Middle frontal gyrus (tissue), 1 donor: ENCODE results near the gene ADAT3.

Experiments
- DNase-seq: peaks from one replicate; pipeline ENCODE4 v3.0.0-alpha.2; 2015; ENCODE audit warnings: low spot score; ENCODE audit errors: extremely low spot score

ADAT3 gene

GRCh38 chr19:1936916-1937610, 31.9 kb downstream of the ADAT3 start:
- no peak for DNase-seq

GRCh38 chr19:1938071-1938470, 32.9 kb downstream of the ADAT3 start:
- no peak for DNase-seq

- DNase-seq, result no peak
Measured at GRCh38 chr19:1941146-1942077, 36.2 kb downstream of the ADAT3 start, which contains the start of gene CSNK1G2. TSS of gene CSNK1G2 (plus strand) at chr19:1941172. CDS start at chr19:1969773, 28,601 bp downstream.

- no peak for DNase-seq
Measured at GRCh38 chr19:1942078-1942933, 37.1 kb downstream of the ADAT3 start.

- DNase-seq, result no peak
Measured at GRCh38 chr19:1942934-1943555, 37.8 kb downstream of the ADAT3 start.

- no peak for DNase-seq
Measured at GRCh38 chr19:1943661-1944087, 38.5 kb downstream of the ADAT3 start.

GRCh38 chr19:1944088-1944915, 39.1 kb downstream of the ADAT3 start:
- DNase-seq, result no peak

- no peak for DNase-seq
Measured at GRCh38 chr19:1944916-1945561, 39.8 kb downstream of the ADAT3 start.

GRCh38 chr19:1945899-1946298, 40.7 kb downstream of the ADAT3 start:
- no peak for DNase-seq

GRCh38 chr19:1947651-1948209, 42.5 kb downstream of the ADAT3 start:
- no peak for DNase-seq

GRCh38 chr19:1949304-1950101, 44.3 kb downstream of the ADAT3 start:
- DNase-seq, result no peak

GRCh38 chr19:1950640-1951039, 45.4 kb downstream of the ADAT3 start:
- DNase-seq, result no peak

GRCh38 chr19:1952635-1953034, 47.4 kb downstream of the ADAT3 start:
- DNase-seq, result no peak

- DNase-seq, result no peak
Measured at GRCh38 chr19:1953037-1953436, 47.8 kb downstream of the ADAT3 start.

- DNase-seq, result no peak
Measured at GRCh38 chr19:1953441-1954094, 48.4 kb downstream of the ADAT3 start.

GRCh38 chr19:1954532-1954933, 49.3 kb downstream of the ADAT3 start:
- DNase-seq, result no peak

GRCh38 chr19:1955171-1956121, 50.2 kb downstream of the ADAT3 start:
- DNase-seq, result no peak
